ENCODE measurements around the gene HACL1. TPM values are rescaled to one million over a fixed set of nuclear protein-coding genes. Genes with fewer than 3 reads are reported as not detected.

Gene HACL1
- total RNA-seq, 4 donors from 2014 or later: 22.5 to 50.1 (median 33.0) TPM

DNA sequence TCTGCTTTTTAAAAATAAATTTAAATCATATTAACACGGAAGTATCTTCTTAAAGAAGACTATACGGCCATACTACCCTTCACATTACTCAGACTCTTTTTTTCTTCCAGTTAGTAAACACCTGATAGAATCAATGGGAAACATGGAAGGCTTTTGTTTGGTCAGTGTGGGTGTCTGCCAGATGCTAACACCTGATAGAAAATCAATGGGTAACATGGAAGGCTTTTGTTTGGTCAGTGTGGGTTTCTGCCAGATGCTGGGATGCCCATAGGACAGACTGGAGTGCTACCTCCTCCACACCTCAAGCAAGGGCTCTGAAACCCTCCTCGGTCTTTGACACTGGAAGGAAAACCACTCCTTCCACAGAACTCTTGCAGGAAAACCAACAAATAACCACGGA lies 29.2 kb downstream of the HACL1 start:
- Histone ChIP-seq H3K27me3 (no peaks in the 10 kb centered on the region), H3K27ac (no peak overlapping the region), H3K4me1 (no peaks in the 10 kb centered on the region)

DNA sequence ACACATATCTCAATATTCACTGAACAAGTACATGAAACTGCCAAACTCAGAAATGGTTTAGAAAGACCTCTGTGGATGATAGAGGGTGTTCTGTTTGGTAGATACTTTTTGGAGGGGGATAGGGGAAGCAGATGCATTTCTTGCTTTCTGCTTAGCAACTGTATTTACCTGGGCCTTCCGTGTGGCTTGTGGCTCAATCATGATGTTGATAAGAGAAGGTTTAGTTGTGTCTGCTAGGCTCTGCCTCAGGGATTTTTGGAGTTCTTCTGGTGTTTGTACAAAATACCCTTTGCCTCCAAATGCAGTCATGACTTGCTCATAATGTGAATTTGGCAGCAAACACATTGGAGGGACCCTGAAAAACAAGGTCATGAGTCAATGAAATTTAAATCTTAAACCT lies 38.2 kb downstream of the HACL1 start:
- H3K4me3 ChIP-seq: no peak overlapping the region
- no peak for TF ChIP-seq POLR2A (IDR thresholded peaks at IDR 0.05)
- TF ChIP-seq, protein P1, sequence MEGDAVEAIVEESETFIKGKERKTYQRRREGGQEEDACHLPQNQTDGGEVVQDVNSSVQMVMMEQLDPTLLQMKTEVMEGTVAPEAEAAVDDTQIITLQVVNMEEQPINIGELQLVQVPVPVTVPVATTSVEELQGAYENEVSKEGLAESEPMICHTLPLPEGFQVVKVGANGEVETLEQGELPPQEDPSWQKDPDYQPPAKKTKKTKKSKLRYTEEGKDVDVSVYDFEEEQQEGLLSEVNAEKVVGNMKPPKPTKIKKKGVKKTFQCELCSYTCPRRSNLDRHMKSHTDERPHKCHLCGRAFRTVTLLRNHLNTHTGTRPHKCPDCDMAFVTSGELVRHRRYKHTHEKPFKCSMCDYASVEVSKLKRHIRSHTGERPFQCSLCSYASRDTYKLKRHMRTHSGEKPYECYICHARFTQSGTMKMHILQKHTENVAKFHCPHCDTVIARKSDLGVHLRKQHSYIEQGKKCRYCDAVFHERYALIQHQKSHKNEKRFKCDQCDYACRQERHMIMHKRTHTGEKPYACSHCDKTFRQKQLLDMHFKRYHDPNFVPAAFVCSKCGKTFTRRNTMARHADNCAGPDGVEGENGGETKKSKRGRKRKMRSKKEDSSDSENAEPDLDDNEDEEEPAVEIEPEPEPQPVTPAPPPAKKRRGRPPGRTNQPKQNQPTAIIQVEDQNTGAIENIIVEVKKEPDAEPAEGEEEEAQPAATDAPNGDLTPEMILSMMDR (IDR thresholded peaks at IDR 0.05): no peak
- H3K9me3 ChIP-seq: no peaks in the 10 kb centered on the region
- peaks cover 0 to 7% (median 0%) of the 10 kb centered on the region in 4 donors for H3K4me1 ChIP-seq
- H3K36me3 ChIP-seq: peaks cover 0 to 71% (median 0%) of the 10 kb centered on the region in 3 donors
- H3K27ac ChIP-seq: peak overlapping the region in 2 of 4 donors; percentile 50 to 74
- H3K27me3 ChIP-seq: no peaks in the 10 kb centered on the region
- no peak for DNase-seq

More for the DNA sequence above, 29.2 kb downstream of the HACL1 start:
- DNase-seq: no peak
- Histone ChIP-seq H3K4me3 (no peak overlapping the region), H3K9me3 (no peaks in the 10 kb centered on the region), H3K36me3 (peaks cover 0 to 64% (median 0%) of the 10 kb centered on the region in 3 donors)
- no peak for TF ChIP-seq POLR2A (IDR thresholded peaks at IDR 0.05)
- TF ChIP-seq, protein P1 (IDR thresholded peaks at IDR 0.05): no peak

DNA sequence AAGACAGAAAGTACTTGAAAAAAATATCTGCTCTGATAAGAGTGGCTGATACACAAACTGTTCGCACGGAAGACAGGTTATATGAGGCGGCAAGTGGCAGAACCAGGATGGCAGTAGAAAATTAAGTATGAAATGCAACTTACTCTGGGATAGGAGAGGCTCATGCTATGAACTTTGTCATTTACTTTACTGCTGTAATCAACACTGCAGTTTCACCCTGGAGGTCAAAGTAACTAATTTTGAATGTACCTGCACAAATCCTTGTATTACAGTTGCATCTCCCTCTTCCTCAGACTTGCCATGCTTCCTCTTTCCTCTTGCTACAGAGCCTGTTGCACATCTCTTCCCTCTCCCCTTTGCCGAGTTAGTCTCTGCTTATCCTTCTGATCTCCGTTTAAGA lies 38.8 kb downstream of the HACL1 start:
- Histone ChIP-seq H3K4me3 (no peak overlapping the region), H3K27me3 (no peaks in the 10 kb centered on the region), H3K4me1 (peaks cover 0 to 7% (median 0%) of the 10 kb centered on the region in 4 donors), H3K27ac (peak overlapping the region in 3 of 4 donors; percentile 31 to 74 (median 58)), H3K36me3 (peaks cover 0 to 65% (median 0%) of the 10 kb centered on the region in 3 donors), H3K9me3 (no peaks in the 10 kb centered on the region)
- no peak for TF ChIP-seq POLR2A (IDR thresholded peaks at IDR 0.05)
- TF ChIP-seq, protein P1 (IDR thresholded peaks at IDR 0.05): no peak
- no peak for DNase-seq

DNA sequence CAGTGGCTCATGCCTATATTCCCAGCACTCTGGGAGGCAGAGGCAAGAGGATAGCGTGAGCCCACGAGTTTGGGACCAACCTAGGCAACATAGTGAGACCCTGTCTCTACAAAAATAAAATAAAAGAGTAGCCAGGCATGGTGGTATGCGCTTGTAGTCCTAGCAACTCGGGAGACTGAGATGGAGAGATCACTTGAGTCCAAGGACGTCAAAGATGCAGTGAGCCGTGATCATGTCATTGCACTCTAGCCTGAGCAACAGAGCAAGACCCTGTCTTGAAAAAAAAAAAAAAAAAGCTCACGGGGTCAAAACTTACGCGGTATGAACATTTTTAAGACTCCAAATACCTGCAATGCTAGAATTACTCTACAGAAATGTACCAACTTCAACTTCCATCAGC lies 42.8 kb downstream of the HACL1 start:
- H3K4me1 ChIP-seq: peaks cover 0 to 7% (median 0%) of the 10 kb centered on the region in 4 donors
- H3K9me3 ChIP-seq: no peaks in the 10 kb centered on the region
- no peak for DNase-seq
- peaks cover 0 to 28% (median 0%) of the 10 kb centered on the region in 3 donors for H3K36me3 ChIP-seq
- H3K4me3 ChIP-seq: no peak overlapping the region
- no peaks in the 10 kb centered on the region for H3K27me3 ChIP-seq
- TF ChIP-seq, protein P1 (IDR thresholded peaks at IDR 0.05): no peak
- TF ChIP-seq POLR2A (IDR thresholded peaks at IDR 0.05): no peak
- H3K27ac ChIP-seq: no peak overlapping the region

DNA sequence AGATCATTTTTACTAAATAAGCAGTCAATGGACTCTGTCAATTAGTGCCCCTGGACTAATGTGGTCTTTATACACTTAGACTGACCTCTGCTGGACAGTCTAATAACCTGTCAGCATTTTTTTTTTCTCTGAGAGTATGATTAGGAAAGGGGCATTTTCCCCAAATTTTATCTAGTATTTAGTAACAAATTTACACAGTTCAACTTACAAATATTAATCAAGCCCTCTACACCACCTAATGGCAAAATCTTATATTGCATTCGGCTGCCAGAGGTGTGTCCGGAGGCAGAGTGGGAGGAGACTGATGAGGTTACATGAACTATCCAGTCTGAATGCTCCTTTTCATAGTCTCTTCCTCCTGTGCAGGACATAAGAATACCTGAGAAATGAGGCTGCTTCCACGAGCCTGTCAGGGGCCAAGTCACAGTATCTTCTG lies 43.8 kb downstream of the HACL1 start:
- TF ChIP-seq, protein P1 (IDR thresholded peaks at IDR 0.05): peak; percentile 36 to 82 (median 66)
- no peak for TF ChIP-seq POLR2A (IDR thresholded peaks at IDR 0.05)
- no peak overlapping the region for H3K4me3 ChIP-seq
- no peaks in the 10 kb centered on the region for H3K9me3 ChIP-seq
- H3K4me1 ChIP-seq: no peaks in the 10 kb centered on the region
- H3K27ac ChIP-seq: no peak overlapping the region
- DNase-seq: peak in 2 of 3 donors; percentile 76 to 86
- no peaks in the 10 kb centered on the region for H3K27me3 ChIP-seq
- peaks cover 0 to 18% (median 0%) of the 10 kb centered on the region in 3 donors for H3K36me3 ChIP-seq
